GM23338 (cell line): ENCODE measurements around the gene AMPD2. TPM values are rescaled to one million over a fixed set of nuclear protein-coding genes. Genes with fewer than 3 reads are reported as not detected.

Experiments
- ATAC-seq: fragments of 200-7000 bp; cut with Tn5 transposase; 3 replicates; pipeline ENCODE4 v1.9.1; 2020
- DNase-seq: peaks from one replicate; pipeline ENCODE4 v3.0.0-alpha.2; 2015; ENCODE audit warnings: low spot score
- H2AFZ ChIP-seq: fragments of 200-600 bp; sonication (generic); 2 replicates; pipeline ENCODE4 v1.8.0; 2016; ENCODE audit warnings: antibody characterized with exemption, mild to moderate bottlenecking, moderate library complexity
- H3F3A ChIP-seq: fragments of 200-600 bp; sonication (generic); replicated peaks from 2 replicates; pipeline ENCODE4 v1.8.0; 2017; ENCODE audit warnings: antibody characterized with exemption, mixed run types, low read depth
- H3K27ac ChIP-seq: fragments of 200-600 bp; sonication (generic); 2 replicates; pipeline ENCODE4 v1.6.1; 2016; ENCODE audit warnings: low read depth
- H3K27me3 ChIP-seq: fragments of 200-600 bp; sonication (generic); 2 replicates; pipeline ENCODE4 v1.8.0; 2016; ENCODE audit warnings: mild to moderate bottlenecking, mixed run types, moderate library complexity; ENCODE audit not compliant: insufficient read depth
- H3K36me3 ChIP-seq: fragments of 200-600 bp; sonication (generic); 2 replicates; pipeline ENCODE4 v1.8.0; 2016; ENCODE audit warnings: mild to moderate bottlenecking; ENCODE audit not compliant: insufficient read depth
- H3K4me1 ChIP-seq: fragments of 200-600 bp; sonication (generic); 2 replicates; pipeline ENCODE4 v1.8.0; 2016; ENCODE audit warnings: mild to moderate bottlenecking, moderate library complexity; ENCODE audit not compliant: insufficient read depth
- H3K4me2 ChIP-seq: fragments of 200-600 bp; sonication (generic); 2 replicates; pipeline ENCODE4 v1.7.1; 2017; ENCODE audit warnings: mixed run types
- H3K4me3 ChIP-seq: fragments of 200-600 bp; sonication (generic); 2 replicates; pipeline ENCODE4 v1.6.1; 2016; ENCODE audit warnings: mixed run types
- H3K79me2 ChIP-seq: fragments of 200-600 bp; sonication (generic); replicated peaks from 2 replicates; pipeline ENCODE4 v1.8.0; 2017; ENCODE audit warnings: mild to moderate bottlenecking; ENCODE audit not compliant: insufficient read depth
- H3K9me2 ChIP-seq: fragments of 200-600 bp; sonication (generic); 2 replicates; pipeline ENCODE4 v1.8.0; 2017; ENCODE audit not compliant: insufficient read depth
- H4K20me1 ChIP-seq: fragments of 200-600 bp; sonication (generic); replicated peaks from 2 replicates; pipeline ENCODE4 v1.8.0; 2017; ENCODE audit warnings: mild to moderate bottlenecking; ENCODE audit not compliant: insufficient read depth
- H3K27ac Mint-ChIP-seq: 2 replicates; pipeline ENCODE4 v1.8.0; 2020; ENCODE audit warnings: inconsistent platforms, mild to moderate bottlenecking, moderate library complexity, mixed read lengths
- H3K27me3 Mint-ChIP-seq: 3 replicates; pipeline ENCODE4 v1.8.0; 2022; ENCODE audit warnings: low read depth, mild to moderate bottlenecking, moderate library complexity, mixed read lengths, inconsistent platforms; ENCODE audit not compliant: insufficient read depth, poor library complexity
- H3K36me3 Mint-ChIP-seq: 3 replicates; pipeline ENCODE4 v1.8.0; 2021; ENCODE audit warnings: low read depth, mild to moderate bottlenecking, inconsistent platforms, moderate library complexity, mixed read lengths
- H3K4me1 Mint-ChIP-seq: 3 replicates; pipeline ENCODE4 v1.8.0; 2020; ENCODE audit warnings: mild to moderate bottlenecking, inconsistent platforms, mixed read lengths
- H3K4me3 Mint-ChIP-seq: 3 replicates; pipeline ENCODE4 v1.8.0; 2021; ENCODE audit warnings: moderate library complexity, mild to moderate bottlenecking, inconsistent platforms, mixed read lengths
- H3K9me3 Mint-ChIP-seq: 3 replicates; pipeline ENCODE4 v1.8.0; 2020; ENCODE audit warnings: moderate library complexity, mild to moderate bottlenecking, inconsistent platforms, mixed read lengths
- CREB1 ChIP-seq: fragments of 250-450 bp; sonication (Bioruptor Pico); IDR thresholded peaks from 2 replicates; pipeline ENCODE4 v1.5.0; 2020; ENCODE audit warnings: low read depth, mild to moderate bottlenecking, moderate library complexity
- ETS1 ChIP-seq: IDR thresholded peaks from 2 replicates; pipeline ENCODE4 v1.6.1; 2016; ENCODE audit warnings: antibody characterized with exemption
- EZH2 ChIP-seq: fragments of 200-600 bp; sonication (generic); IDR thresholded peaks from one replicate; pipeline ENCODE4 v1.8.0; 2017; ENCODE audit warnings: antibody characterized with exemption, mild to moderate bottlenecking, low read depth; ENCODE audit not compliant: unreplicated experiment
- EZH2phosphoT487 ChIP-seq: fragments of 200-600 bp; sonication (generic); IDR thresholded peaks from one replicate; pipeline ENCODE4 v1.8.1; 2018; ENCODE audit warnings: antibody characterized with exemption; ENCODE audit not compliant: unreplicated experiment
- JUNB ChIP-seq: IDR thresholded peaks from one replicate; pipeline ENCODE4 v1.6.1; 2016; ENCODE audit warnings: antibody characterized with exemption; ENCODE audit not compliant: unreplicated experiment
- NANOG ChIP-seq: IDR thresholded peaks from 2 replicates; pipeline ENCODE4 v1.6.1; 2016; ENCODE audit warnings: antibody characterized with exemption, borderline replicate concordance
- POLR2AphosphoS5 ChIP-seq: IDR thresholded peaks from 2 replicates; pipeline ENCODE4 v1.6.1; 2016; ENCODE audit warnings: antibody characterized with exemption, low read depth
- REST ChIP-seq: IDR thresholded peaks from one replicate; pipeline ENCODE4 v1.6.1; 2018; ENCODE audit warnings: antibody characterized with exemption; ENCODE audit not compliant: unreplicated experiment
- STAT1 ChIP-seq: IDR thresholded peaks from one replicate; pipeline ENCODE4 v1.6.1; 2016; ENCODE audit warnings: antibody characterized with exemption; ENCODE audit not compliant: unreplicated experiment
- ZNF114 ChIP-seq: fragments of 250-450 bp; sonication (Bioruptor Pico); IDR thresholded peaks from 2 replicates; pipeline ENCODE4 v1.5.0; 2020; ENCODE audit warnings: mild to moderate bottlenecking, moderate library complexity
- ZNF331 ChIP-seq: fragments of 250-450 bp; sonication (Bioruptor Pico); IDR thresholded peaks from 2 replicates; pipeline ENCODE4 v1.5.0; 2020; ENCODE audit warnings: low read depth, mild to moderate bottlenecking, moderate library complexity
- polyA plus RNA-seq: library from polyadenylated mRNA; unstranded; fragments of >200 nt; fragmentation: Nextera tagmentation; extraction: Ambion mirVana; gene quantifications from 2 replicates; pipeline ENCODE4 v1.2.1, GENCODE V29; 2016
- total RNA-seq: library from RNA; depleted of rRNA; stranded (reverse); fragments of >200 nt; shearing (Covaris generic); gene quantifications from 2 replicates; pipeline ENCODE4 v1.2.3, GENCODE V29; 2014
- TF ChIP-seq, protein P1 (sequence below): fragments of 250-450 bp; sonication (Bioruptor Pico); IDR thresholded peaks from 2 replicates; pipeline ENCODE4 v1.5.0; 2020; ENCODE audit warnings: mild to moderate bottlenecking, moderate library complexity

AMPD2 gene
- total and polyA plus RNA-seq, 2 experiments from 2014 or later, result 24.5 to 62.1 TPM

- no peak for TF ChIP-seq ETS1
- no peak for TF ChIP-seq ZNF114 (CRISPR knock-in tag)
Observed at GRCh38 chr1:109658533-109659042, 39.0 kb downstream of the AMPD2 start (continued).

DNA sequence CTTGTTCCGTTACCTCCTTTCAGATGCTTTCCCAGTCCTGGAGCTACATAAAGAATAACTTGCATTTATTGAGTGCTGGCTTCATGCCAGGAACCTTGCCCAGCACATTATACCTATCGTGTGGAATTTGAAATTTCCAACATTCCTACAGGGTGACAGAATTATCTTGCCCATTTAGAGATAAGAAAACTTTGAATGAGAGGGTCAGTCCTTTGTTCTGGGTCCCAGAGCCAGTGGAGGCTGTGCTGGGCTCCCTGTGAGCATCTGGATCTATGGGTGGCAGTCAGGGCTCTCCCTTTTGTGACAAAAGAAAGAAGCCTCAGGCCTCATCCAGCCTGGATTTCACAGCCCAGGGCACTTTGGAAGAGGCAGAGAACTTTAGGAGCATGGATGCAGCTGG is 39.5 kb downstream of the AMPD2 start:
- Histone ChIP-seq H3K9me2 (no peaks in the 10 kb centered on the region), H3K4me3 (no peak overlapping the region), H3K36me3 (no peaks in the 10 kb centered on the region), H3K4me1 (peaks cover 10% of the 10 kb centered on the region; the same call in 1 of the 2 replicates), H3F3A (peaks cover 6% of the 10 kb centered on the region), H3K4me2 (no peak overlapping the region), H4K20me1 (no peaks in the 10 kb centered on the region; the same call in 1 of the 2 replicates), H3K27ac (no peak overlapping the region), H3K79me2 (no peaks in the 10 kb centered on the region), H2AFZ (no peak overlapping the region), H3K27me3 (peaks cover 11% of the 10 kb centered on the region)
- H3K36me3 Mint-ChIP-seq, result no peaks in the 10 kb centered on the region
- DNase-seq (no peak), ATAC-seq (no peak)
- H3K27ac Mint-ChIP-seq, result no peak overlapping the region
- H3K9me3 Mint-ChIP-seq, result no peaks in the 10 kb centered on the region
- H3K4me1 Mint-ChIP-seq, result peaks cover 11% of the 10 kb centered on the region
- H3K27me3 Mint-ChIP-seq, result peaks cover 9% of the 10 kb centered on the region
- no peak overlapping the region for H3K4me3 Mint-ChIP-seq
- no peak for TF ChIP-seq NANOG
- TF ChIP-seq REST, result no peak
- TF ChIP-seq STAT1, result no peak
- TF ChIP-seq ETS1, result no peak
- no peak for TF ChIP-seq EZH2phosphoT487
- no peak for TF ChIP-seq ZNF114 (CRISPR knock-in tag)
- TF ChIP-seq EZH2, result no peak
- TF ChIP-seq ZNF331 (CRISPR knock-in tag), result no peak
- TF ChIP-seq JUNB, result no peak
- TF ChIP-seq, protein P1, sequence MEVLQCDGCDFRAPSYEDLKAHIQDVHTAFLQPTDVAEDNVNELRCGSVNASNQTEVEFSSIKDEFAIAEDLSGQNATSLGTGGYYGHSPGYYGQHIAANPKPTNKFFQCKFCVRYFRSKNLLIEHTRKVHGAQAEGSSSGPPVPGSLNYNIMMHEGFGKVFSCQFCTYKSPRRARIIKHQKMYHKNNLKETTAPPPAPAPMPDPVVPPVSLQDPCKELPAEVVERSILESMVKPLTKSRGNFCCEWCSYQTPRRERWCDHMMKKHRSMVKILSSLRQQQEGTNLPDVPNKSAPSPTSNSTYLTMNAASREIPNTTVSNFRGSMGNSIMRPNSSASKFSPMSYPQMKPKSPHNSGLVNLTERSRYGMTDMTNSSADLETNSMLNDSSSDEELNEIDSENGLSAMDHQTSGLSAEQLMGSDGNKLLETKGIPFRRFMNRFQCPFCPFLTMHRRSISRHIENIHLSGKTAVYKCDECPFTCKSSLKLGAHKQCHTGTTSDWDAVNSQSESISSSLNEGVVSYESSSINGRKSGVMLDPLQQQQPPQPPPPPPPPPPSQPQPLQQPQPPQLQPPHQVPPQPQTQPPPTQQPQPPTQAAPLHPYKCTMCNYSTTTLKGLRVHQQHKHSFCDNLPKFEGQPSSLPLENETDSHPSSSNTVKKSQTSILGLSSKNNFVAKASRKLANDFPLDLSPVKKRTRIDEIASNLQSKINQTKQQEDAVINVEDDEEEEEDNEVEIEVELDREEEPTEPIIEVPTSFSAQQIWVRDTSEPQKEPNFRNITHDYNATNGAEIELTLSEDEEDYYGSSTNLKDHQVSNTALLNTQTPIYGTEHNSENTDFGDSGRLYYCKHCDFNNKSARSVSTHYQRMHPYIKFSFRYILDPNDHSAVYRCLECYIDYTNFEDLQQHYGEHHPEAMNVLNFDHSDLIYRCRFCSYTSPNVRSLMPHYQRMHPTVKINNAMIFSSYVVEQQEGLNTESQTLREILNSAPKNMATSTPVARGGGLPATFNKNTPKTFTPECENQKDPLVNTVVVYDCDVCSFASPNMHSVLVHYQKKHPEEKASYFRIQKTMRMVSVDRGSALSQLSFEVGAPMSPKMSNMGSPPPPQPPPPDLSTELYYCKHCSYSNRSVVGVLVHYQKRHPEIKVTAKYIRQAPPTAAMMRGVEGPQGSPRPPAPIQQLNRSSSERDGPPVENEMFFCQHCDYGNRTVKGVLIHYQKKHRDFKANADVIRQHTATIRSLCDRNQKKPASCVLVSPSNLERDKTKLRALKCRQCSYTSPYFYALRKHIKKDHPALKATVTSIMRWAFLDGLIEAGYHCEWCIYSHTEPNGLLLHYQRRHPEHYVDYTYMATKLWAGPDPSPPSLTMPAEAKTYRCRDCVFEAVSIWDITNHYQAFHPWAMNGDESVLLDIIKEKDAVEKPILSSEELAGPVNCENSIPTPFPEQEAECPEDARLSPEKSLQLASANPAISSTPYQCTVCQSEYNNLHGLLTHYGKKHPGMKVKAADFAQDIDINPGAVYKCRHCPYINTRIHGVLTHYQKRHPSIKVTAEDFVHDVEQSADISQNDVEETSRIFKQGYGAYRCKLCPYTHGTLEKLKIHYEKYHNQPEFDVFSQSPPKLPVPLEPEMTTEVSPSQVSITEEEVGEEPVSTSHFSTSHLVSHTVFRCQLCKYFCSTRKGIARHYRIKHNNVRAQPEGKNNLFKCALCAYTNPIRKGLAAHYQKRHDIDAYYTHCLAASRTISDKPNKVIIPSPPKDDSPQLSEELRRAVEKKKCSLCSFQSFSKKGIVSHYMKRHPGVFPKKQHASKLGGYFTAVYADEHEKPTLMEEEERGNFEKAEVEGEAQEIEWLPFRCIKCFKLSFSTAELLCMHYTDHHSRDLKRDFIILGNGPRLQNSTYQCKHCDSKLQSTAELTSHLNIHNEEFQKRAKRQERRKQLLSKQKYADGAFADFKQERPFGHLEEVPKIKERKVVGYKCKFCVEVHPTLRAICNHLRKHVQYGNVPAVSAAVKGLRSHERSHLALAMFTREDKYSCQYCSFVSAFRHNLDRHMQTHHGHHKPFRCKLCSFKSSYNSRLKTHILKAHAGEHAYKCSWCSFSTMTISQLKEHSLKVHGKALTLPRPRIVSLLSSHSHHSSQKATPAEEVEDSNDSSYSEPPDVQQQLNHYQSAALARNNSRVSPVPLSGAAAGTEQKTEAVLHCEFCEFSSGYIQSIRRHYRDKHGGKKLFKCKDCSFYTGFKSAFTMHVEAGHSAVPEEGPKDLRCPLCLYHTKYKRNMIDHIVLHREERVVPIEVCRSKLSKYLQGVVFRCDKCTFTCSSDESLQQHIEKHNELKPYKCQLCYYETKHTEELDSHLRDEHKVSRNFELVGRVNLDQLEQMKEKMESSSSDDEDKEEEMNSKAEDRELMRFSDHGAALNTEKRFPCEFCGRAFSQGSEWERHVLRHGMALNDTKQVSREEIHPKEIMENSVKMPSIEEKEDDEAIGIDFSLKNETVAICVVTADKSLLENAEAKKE (CRISPR knock-in tag), result no peak
- no peak for TF ChIP-seq CREB1 (CRISPR knock-in tag)
- TF ChIP-seq POLR2AphosphoS5, result no peak
